ENCODE results near the gene GPR25. TPM values are rescaled to one million over a fixed set of nuclear protein-coding genes. Genes with fewer than 3 reads are reported as not detected.

GPR25 gene
- total and polyA plus RNA-seq, 10 of the 15 experiments (the other 5 are each of a cell fraction or from before 2014, with no cell fraction given), result not detected

DNA sequence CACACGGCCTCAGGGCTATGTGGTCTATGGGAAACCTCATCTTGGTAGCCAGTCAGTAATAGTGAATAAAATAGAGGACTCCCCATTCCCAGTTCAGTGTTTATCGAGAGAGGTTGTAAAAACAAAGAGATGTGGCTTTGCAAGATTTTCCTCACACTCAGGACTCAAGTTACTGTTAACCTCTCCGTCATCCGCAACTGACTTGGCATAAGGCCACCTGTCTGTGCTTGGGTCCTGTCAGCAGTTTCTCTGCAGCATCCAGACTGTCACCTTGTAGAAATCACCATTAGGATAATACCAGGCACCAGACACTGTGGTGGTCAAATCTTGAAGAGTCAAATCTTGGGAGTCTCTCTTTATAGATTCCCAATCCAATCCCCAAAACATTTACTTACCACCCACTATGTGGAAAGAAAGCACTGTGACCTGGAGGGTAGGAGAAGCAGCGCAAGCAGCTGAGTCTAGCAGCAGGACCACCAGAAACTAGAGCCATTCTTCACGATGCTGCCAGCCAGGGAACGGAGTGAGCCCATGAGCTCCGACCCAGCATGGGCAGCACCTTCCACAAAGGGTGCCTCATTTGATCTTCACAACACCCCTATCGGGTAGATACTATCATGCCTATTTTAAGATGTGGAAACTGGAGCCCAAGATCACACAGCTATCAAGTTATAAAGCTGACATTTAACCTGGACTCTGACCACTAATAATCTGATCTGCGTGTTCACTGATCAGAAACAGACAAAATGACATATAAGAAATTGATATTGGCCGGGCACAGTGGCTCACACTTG lies 5.6 kb upstream of the GPR25 start:
- POLR2A ChIA-PET, result interaction anchor here (0.7 to 4.8 kb wide), 14 partner anchors 8 to 305 kb away, joined by 3 to 62 read pairs (median 4); no protein-coding TSS in a partner anchor
- TF ChIP-seq ZNF207 (IDR thresholded peaks at IDR 0.05; ENCODE audit: borderline replicate concordance) (no peak), SIN3A (IDR thresholded peaks at IDR 0.05; ENCODE audit: low read depth, low read length) (no peak), POLR2A (IDR thresholded peaks at IDR 0.05; ENCODE audit: low read depth, low read length) (0 out of 2 replicates have a peak, but pooled peaks have one; percentile 13), RB1 (IDR thresholded peaks at IDR 0.05; ENCODE audit: borderline replicate concordance) (0 out of 2 replicates have a peak, but pooled peaks have one; percentile 38), POLR2AphosphoS5 (IDR thresholded peaks at IDR 0.05; ENCODE audit: low read length) (peak; percentile 48; the same call in 1 of the 2 replicates), TCF12 (IDR thresholded peaks at IDR 0.05; ENCODE audit: low read depth, low read length) (0 out of 2 replicates have a peak, but pooled peaks have one; percentile 44), SMAD1 (IDR thresholded peaks at IDR 0.05; ENCODE audit: low read depth, partially characterized antibody) (peak; percentile 70)
- TF ChIP-seq, protein P1, sequence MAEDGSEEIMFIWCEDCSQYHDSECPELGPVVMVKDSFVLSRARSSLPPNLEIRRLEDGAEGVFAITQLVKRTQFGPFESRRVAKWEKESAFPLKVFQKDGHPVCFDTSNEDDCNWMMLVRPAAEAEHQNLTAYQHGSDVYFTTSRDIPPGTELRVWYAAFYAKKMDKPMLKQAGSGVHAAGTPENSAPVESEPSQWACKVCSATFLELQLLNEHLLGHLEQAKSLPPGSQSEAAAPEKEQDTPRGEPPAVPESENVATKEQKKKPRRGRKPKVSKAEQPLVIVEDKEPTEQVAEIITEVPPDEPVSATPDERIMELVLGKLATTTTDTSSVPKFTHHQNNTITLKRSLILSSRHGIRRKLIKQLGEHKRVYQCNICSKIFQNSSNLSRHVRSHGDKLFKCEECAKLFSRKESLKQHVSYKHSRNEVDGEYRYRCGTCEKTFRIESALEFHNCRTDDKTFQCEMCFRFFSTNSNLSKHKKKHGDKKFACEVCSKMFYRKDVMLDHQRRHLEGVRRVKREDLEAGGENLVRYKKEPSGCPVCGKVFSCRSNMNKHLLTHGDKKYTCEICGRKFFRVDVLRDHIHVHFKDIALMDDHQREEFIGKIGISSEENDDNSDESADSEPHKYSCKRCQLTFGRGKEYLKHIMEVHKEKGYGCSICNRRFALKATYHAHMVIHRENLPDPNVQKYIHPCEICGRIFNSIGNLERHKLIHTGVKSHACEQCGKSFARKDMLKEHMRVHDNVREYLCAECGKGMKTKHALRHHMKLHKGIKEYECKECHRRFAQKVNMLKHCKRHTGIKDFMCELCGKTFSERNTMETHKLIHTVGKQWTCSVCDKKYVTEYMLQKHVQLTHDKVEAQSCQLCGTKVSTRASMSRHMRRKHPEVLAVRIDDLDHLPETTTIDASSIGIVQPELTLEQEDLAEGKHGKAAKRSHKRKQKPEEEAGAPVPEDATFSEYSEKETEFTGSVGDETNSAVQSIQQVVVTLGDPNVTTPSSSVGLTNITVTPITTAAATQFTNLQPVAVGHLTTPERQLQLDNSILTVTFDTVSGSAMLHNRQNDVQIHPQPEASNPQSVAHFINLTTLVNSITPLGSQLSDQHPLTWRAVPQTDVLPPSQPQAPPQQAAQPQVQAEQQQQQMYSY (CRISPR knock-in tag; IDR thresholded peaks at IDR 0.05), result no peak
- TF ChIP-seq, protein P2, sequence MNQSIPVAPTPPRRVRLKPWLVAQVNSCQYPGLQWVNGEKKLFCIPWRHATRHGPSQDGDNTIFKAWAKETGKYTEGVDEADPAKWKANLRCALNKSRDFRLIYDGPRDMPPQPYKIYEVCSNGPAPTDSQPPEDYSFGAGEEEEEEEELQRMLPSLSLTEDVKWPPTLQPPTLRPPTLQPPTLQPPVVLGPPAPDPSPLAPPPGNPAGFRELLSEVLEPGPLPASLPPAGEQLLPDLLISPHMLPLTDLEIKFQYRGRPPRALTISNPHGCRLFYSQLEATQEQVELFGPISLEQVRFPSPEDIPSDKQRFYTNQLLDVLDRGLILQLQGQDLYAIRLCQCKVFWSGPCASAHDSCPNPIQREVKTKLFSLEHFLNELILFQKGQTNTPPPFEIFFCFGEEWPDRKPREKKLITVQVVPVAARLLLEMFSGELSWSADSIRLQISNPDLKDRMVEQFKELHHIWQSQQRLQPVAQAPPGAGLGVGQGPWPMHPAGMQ (IDR thresholded peaks at IDR 0.05; ENCODE audit: borderline replicate concordance), result no peak
- TF ChIP-seq, protein P3, sequence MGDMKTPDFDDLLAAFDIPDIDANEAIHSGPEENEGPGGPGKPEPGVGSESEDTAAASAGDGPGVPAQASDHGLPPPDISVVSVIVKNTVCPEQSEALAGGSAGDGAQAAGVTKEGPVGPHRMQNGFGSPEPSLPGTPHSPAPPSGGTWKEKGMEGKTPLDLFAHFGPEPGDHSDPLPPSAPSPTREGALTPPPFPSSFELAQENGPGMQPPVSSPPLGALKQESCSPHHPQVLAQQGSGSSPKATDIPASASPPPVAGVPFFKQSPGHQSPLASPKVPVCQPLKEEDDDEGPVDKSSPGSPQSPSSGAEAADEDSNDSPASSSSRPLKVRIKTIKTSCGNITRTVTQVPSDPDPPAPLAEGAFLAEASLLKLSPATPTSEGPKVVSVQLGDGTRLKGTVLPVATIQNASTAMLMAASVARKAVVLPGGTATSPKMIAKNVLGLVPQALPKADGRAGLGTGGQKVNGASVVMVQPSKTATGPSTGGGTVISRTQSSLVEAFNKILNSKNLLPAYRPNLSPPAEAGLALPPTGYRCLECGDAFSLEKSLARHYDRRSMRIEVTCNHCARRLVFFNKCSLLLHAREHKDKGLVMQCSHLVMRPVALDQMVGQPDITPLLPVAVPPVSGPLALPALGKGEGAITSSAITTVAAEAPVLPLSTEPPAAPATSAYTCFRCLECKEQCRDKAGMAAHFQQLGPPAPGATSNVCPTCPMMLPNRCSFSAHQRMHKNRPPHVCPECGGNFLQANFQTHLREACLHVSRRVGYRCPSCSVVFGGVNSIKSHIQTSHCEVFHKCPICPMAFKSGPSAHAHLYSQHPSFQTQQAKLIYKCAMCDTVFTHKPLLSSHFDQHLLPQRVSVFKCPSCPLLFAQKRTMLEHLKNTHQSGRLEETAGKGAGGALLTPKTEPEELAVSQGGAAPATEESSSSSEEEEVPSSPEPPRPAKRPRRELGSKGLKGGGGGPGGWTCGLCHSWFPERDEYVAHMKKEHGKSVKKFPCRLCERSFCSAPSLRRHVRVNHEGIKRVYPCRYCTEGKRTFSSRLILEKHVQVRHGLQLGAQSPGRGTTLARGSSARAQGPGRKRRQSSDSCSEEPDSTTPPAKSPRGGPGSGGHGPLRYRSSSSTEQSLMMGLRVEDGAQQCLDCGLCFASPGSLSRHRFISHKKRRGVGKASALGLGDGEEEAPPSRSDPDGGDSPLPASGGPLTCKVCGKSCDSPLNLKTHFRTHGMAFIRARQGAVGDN (IDR thresholded peaks at IDR 0.05), result peak; percentile 7; the same call in 1 of the 2 replicates

More for the DNA sequence above, 5.6 kb upstream of the GPR25 start:
- Histone ChIP-seq H3K9me3 (replicated peaks; ENCODE audit: control insufficient read depth, insufficient read depth, low read length) (no peaks in the 10 kb centered on the region), H3K79me2 (ENCODE audit: control insufficient read depth, insufficient read depth, low read length) (no peaks in the 10 kb centered on the region), H3K27ac (ENCODE audit: control insufficient read depth, insufficient read depth) (peak overlapping the region; percentile 71), H3K4me1 (ENCODE audit: control insufficient read depth, insufficient read depth, low read length) (peaks cover 65% of the 10 kb centered on the region), H3K4me3 (peak overlapping the region; percentile 37; the same call in 1 of the 2 replicates), H3K27me3 (replicated peaks in 1 of 2; ENCODE audit: control insufficient read depth in 2 of 2, insufficient read depth in 2 of 2, low read length in 1 of 2) (no peaks in the 10 kb centered on the region), H3K4me2 (ENCODE audit: control insufficient read depth, insufficient read depth) (peak overlapping the region; percentile 90), H4K20me1 (ENCODE audit: control insufficient read depth, insufficient read depth) (no peaks in the 10 kb centered on the region), H3K36me3 (ENCODE audit: control insufficient read depth in 2 of 2, insufficient read depth in 2 of 2, low read length in 1 of 2) (no peaks in the 10 kb centered on the region), H3K9ac (ENCODE audit: control insufficient read depth, insufficient read depth, low read length) (peak overlapping the region; percentile 18; the same call in 1 of the 2 replicates), H2AFZ (ENCODE audit: control insufficient read depth, low read depth, low read length) (no peak overlapping the region)
- ChIA-PET RAD21 (ENCODE audit: unreplicated experiment) (interaction anchor here (0.8 to 7.2 kb wide), 23 partner anchors 9 to 308 kb away, joined by 3 to 125 read pairs (median 5); no protein-coding TSS in a partner anchor), CTCF (interaction anchor here (0.8 to 7.7 kb wide), 12 partner anchors 12 to 244 kb away, joined by 3 to 78 read pairs (median 6); no protein-coding TSS in a partner anchor), SMC1A (ENCODE audit: uncharacterized antibody, unreplicated experiment) (interaction anchor here (0.6 to 16.6 kb wide), 20 partner anchors 10 to 245 kb away, joined by 3 to 208 read pairs (median 6); partner anchors contain the start of gene INAVA)
- 42% methylated on average over 11 of the region's 11 CpGs for WGBS (ENCODE audit: insufficient coverage, insufficient replicate concordance, low lambda C conversion rate, missing lambda C conversion rate)
- peak; percentile 9 for ATAC-seq
- no peak for FAIRE-seq
- BruUV-seq (replicated peaks), result no TSS peak
- intact Hi-C loops (cut with micrococcal nuclease; ENCODE audit: unreplicated experiment) (loop anchor here (2.0 to 5.0 kb wide), 4 partner anchors 14 to 242 kb away; no protein-coding TSS in a partner anchor), in situ Hi-C loops (cut with MboI) (no loop called here)
- DNase-seq (ENCODE audit: low read depth, low spot score), result no peak
